Stimulated activated CD8-positive, alpha-beta memory T cell treated with anti-CD3 and anti-CD28 coated beads, Interleukin-15, amount 100 ng/mL, for 4 hours (primary cell): ENCODE data around the gene SYTL5.

Source experiments
- DNase-seq, 2 donors: peaks; one replicate each; pipeline ENCODE4 v3.0.0-alpha.2; 2020; ENCODE audit warnings: low read depth in 2 of 2

Gene SYTL5

GRCh38 chrX:38089173-38089982, 83.0 kb downstream of the SYTL5 start:
- no peak for DNase-seq

- DNase-seq: no peak
These were observed 89.7 kb downstream of the SYTL5 start for GRCh38 chrX:38095971-38096529.

- DNase-seq: no peak
These were observed 93.3 kb downstream of the SYTL5 start for GRCh38 chrX:38099688-38100087.

- DNase-seq: no peak
These were observed 95.9 kb downstream of the SYTL5 start for GRCh38 chrX:38102240-38102639.

- no peak for DNase-seq
These were observed 96.5 kb downstream of the SYTL5 start for GRCh38 chrX:38102875-38103274.

- no peak for DNase-seq
These were observed 97.8 kb downstream of the SYTL5 start for GRCh38 chrX:38103857-38104812.

- DNase-seq: no peak
These were observed 98.9 kb downstream of the SYTL5 start for GRCh38 chrX:38105216-38105725.

GRCh38 chrX:38106991-38107655, 100.8 kb downstream of the SYTL5 start:
- DNase-seq: no peak

- DNase-seq: no peak
These were observed 102.0 kb downstream of the SYTL5 start for GRCh38 chrX:38108364-38108763.

GRCh38 chrX:38109042-38109898, 102.9 kb downstream of the SYTL5 start:
- no peak for DNase-seq

GRCh38 chrX:38110231-38110630, 103.9 kb downstream of the SYTL5 start:
- no peak for DNase-seq

GRCh38 chrX:38111196-38111595, 104.8 kb downstream of the SYTL5 start:
- DNase-seq: no peak

GRCh38 chrX:38112566-38112965, 106.2 kb downstream of the SYTL5 start:
- no peak for DNase-seq

- no peak for DNase-seq
These were observed 110.4 kb downstream of the SYTL5 start for GRCh38 chrX:38116706-38117105.

- DNase-seq: no peak
These were observed 111.1 kb downstream of the SYTL5 start for GRCh38 chrX:38117485-38117884.

- DNase-seq: no peak
These were observed 117.6 kb downstream of the SYTL5 start for GRCh38 chrX:38124000-38124399.

GRCh38 chrX:38126179-38126578, 119.8 kb downstream of the SYTL5 start:
- no peak for DNase-seq

- no peak for DNase-seq
These were observed 121.6 kb downstream of the SYTL5 start for GRCh38 chrX:38127961-38128360.

GRCh38 chrX:38129366-38129765, 123.0 kb downstream of the SYTL5 start:
- no peak for DNase-seq

GRCh38 chrX:38138157-38138891, 132.0 kb downstream of the SYTL5 start:
- DNase-seq: no peak
